GM12892 (cell line): ENCODE results near the gene CENPB.

Experiments used
- DNase-seq: peaks from one replicate; pipeline ENCODE4 v3.0.0; 2011; ENCODE audit not compliant: insufficient read length
- FAIRE-seq: peaks from 2 replicates; lab custom pipeline; 2011; peaks lifted over from hg19 to GRCh38; lab: Jason Lieb, UNC
- POLR2A ChIP-seq: IDR thresholded peaks from 2 replicates; pipeline ENCODE4 v1.6.1; 2011; ENCODE audit warnings: low read depth, low read length, control low read depth
- POLR2AphosphoS5 ChIP-seq: IDR thresholded peaks from 2 replicates; pipeline ENCODE4 v1.6.1; 2011; ENCODE audit warnings: low read depth, low read length, control low read depth
- TAF1 ChIP-seq: IDR thresholded peaks from 2 replicates; pipeline ENCODE4 v1.6.1; 2011; ENCODE audit warnings: low read depth, mild to moderate bottlenecking, control low read depth, low read length, borderline replicate concordance

CENPB gene

GRCh38 chr20:3757268-3757667 is 29.3 kb downstream of the CENPB start:
- DNase-seq (no peak), FAIRE-seq (no peak)
- TF ChIP-seq POLR2A (no peak), TAF1 (no peak), POLR2AphosphoS5 (no peak)

- DNase-seq: no peak
- TF ChIP-seq POLR2A: no peak
- TF ChIP-seq TAF1: no peak
- TF ChIP-seq POLR2AphosphoS5: no peak
- no peak for FAIRE-seq
Observed at GRCh38 chr20:3755814-3756480, 30.6 kb downstream of the CENPB start.

- no peak for FAIRE-seq
Observed at GRCh38 chr20:3755269-3755668, 31.3 kb downstream of the CENPB start.

GRCh38 chr20:3754276-3754630 is 32.3 kb downstream of the CENPB start:
- FAIRE-seq (no peak), DNase-seq (no peak)
- TF ChIP-seq POLR2AphosphoS5 (no peak), TAF1 (no peak), POLR2A (no peak)

More at GRCh38 chr20:3755269-3755668, 31.3 kb downstream of the CENPB start:
- no peak for DNase-seq
- TF ChIP-seq TAF1 (no peak), POLR2A (no peak), POLR2AphosphoS5 (no peak)

GRCh38 chr20:3753501-3754275 is 32.9 kb downstream of the CENPB start:
- FAIRE-seq (no peak), DNase-seq (no peak)
- no peak for TF ChIP-seq TAF1
- TF ChIP-seq POLR2A: no peak
- TF ChIP-seq POLR2AphosphoS5: no peak

GRCh38 chr20:3753098-3753497 is 33.4 kb downstream of the CENPB start:
- no peak for TF ChIP-seq TAF1
- TF ChIP-seq POLR2A: no peak
- TF ChIP-seq POLR2AphosphoS5: no peak
- FAIRE-seq (peak; percentile 78), DNase-seq (peak; percentile 64)

- FAIRE-seq (no peak), DNase-seq (no peak)
- TF ChIP-seq POLR2A (no peak), TAF1 (no peak), POLR2AphosphoS5 (no peak)
Observed at GRCh38 chr20:3752386-3752759, 34.2 kb downstream of the CENPB start.

- FAIRE-seq (no peak), DNase-seq (no peak)
- TF ChIP-seq POLR2A: no peak
Observed at GRCh38 chr20:3751675-3752385, 34.7 kb downstream of the CENPB start.

- FAIRE-seq (no peak), DNase-seq (no peak)
- TF ChIP-seq TAF1 (no peak), POLR2AphosphoS5 (no peak), POLR2A (no peak)
Observed at GRCh38 chr20:3751305-3751674, 35.2 kb downstream of the CENPB start.

- no peak for FAIRE-seq
- no peak for TF ChIP-seq POLR2A
- TF ChIP-seq TAF1: no peak
- no peak for TF ChIP-seq POLR2AphosphoS5
- peak; percentile 62 for DNase-seq
Observed at GRCh38 chr20:3749689-3750531, 36.6 kb downstream of the CENPB start.

- TF ChIP-seq POLR2AphosphoS5: no peak
- no peak for DNase-seq
- no peak for FAIRE-seq
Observed at GRCh38 chr20:3749087-3749688, 37.4 kb downstream of the CENPB start.
